H1 (cell line): ENCODE measurements around the gene CAMSAP3. TPM values are rescaled to one million over a fixed set of nuclear protein-coding genes. Genes with fewer than 3 reads are reported as not detected.

Experiments used
- CTCF ChIA-PET: fragments of 300-600 bp; sonication (Branson Sonifier 250); formaldehyde crosslinking; loops from one replicate; lab custom pipeline; 2021; ENCODE audit not compliant: partially characterized antibody; lab: Charles Lee
- POLR2A ChIA-PET: fragments of 300-600 bp; sonication (Branson Sonifier 250); formaldehyde crosslinking; loops from one replicate; lab custom pipeline; 2021; ENCODE audit warnings: inconsistent platforms; ENCODE audit not compliant: partially characterized antibody; lab: Charles Lee
- DNase-seq, 2 experiments: peaks; one replicate each; pipeline versions ENCODE4 v3.0.0 to v3.0.0-alpha.2; 2010 to 2022; ENCODE audit warnings: low spot score in 2 of 2, low read depth in 1 of 2, mixed read lengths in 1 of 2
- FAIRE-seq: peaks from 2 replicates; lab custom pipeline; 2011; peaks lifted over from hg19 to GRCh38; lab: Jason Lieb, UNC
- H2AFZ ChIP-seq: 2 replicates; pipeline ENCODE4 v1.8.1; 2012; ENCODE audit warnings: low read length, inconsistent platforms
- H2AK5ac ChIP-seq: 2 replicates; pipeline ENCODE4 v1.6.1; 2013; ENCODE audit warnings: low read depth, low read length
- H2BK120ac ChIP-seq: replicated peaks from 2 replicates; pipeline ENCODE3; 2013; ENCODE audit warnings: low read depth, low read length, inconsistent platforms
- H2BK12ac ChIP-seq: 2 replicates; pipeline ENCODE4 v1.6.1; 2013; ENCODE audit warnings: low read depth, low read length
- H2BK15ac ChIP-seq: 2 replicates; pipeline ENCODE4 v1.6.1; 2013; ENCODE audit warnings: low read length
- H2BK20ac ChIP-seq: 2 replicates; pipeline ENCODE4 v1.6.1; 2013; ENCODE audit warnings: low read length
- H2BK5ac ChIP-seq: 2 replicates; pipeline ENCODE4 v1.6.1; 2013; ENCODE audit warnings: low read depth, low read length
- H3K14ac ChIP-seq: 2 replicates; pipeline ENCODE4 v1.6.1; 2013; ENCODE audit warnings: inconsistent platforms; ENCODE audit not compliant: insufficient read length
- H3K18ac ChIP-seq: 2 replicates; pipeline ENCODE4 v1.6.1; 2013; ENCODE audit warnings: low read length; ENCODE audit errors: extremely low read depth
- H3K23ac ChIP-seq: 2 replicates; pipeline ENCODE4 v1.6.1; 2013; ENCODE audit warnings: inconsistent platforms; ENCODE audit not compliant: insufficient read length
- H3K23me2 ChIP-seq: 2 replicates; pipeline ENCODE4 v1.6.1; 2013; ENCODE audit warnings: low read depth, low read length
- H3K27ac ChIP-seq: 2 replicates; pipeline ENCODE4 v1.6.1; 2011; ENCODE audit warnings: low read depth, low read length, inconsistent platforms
- H3K27me3 ChIP-seq, 4 experiments: replicated peaks in 1 of 4; 1 replicate in 1 of 4; 2 replicates in 3 of 4; pipeline versions ENCODE4 v1.6.1 to v1.8.1; 2011 to 2013; ENCODE audit warnings: low read length in 3 of 4, mild to moderate bottlenecking in 3 of 4, inconsistent platforms in 2 of 4, mixed read lengths in 2 of 4, moderate library complexity in 1 of 4; ENCODE audit not compliant: control insufficient read depth in 3 of 4, insufficient read depth in 3 of 4; ENCODE audit errors: extremely low read depth in 1 of 4
- H3K36me3 ChIP-seq, 4 experiments: 2 replicates each; pipeline versions ENCODE4 v1.6.1 to v1.8.1; 2011 to 2013; ENCODE audit warnings: mild to moderate bottlenecking in 4 of 4, low read length in 3 of 4, moderate library complexity in 2 of 4, control low read depth in 1 of 4, inconsistent platforms in 1 of 4; ENCODE audit not compliant: insufficient read depth in 4 of 4, control insufficient read depth in 2 of 4
- H3K4ac ChIP-seq: replicated peaks from 2 replicates; pipeline ENCODE3; 2013; ENCODE audit warnings: low read length, low read depth, mixed read lengths, inconsistent platforms; ENCODE audit not compliant: insufficient read length
- H3K4me1 ChIP-seq, 4 experiments: replicated peaks in 1 of 4; 1 replicate in 1 of 4; 2 replicates in 3 of 4; pipeline versions ENCODE4 v1.6.1 to v1.8.1; 2011 to 2013; ENCODE audit warnings: low read length in 3 of 4, inconsistent platforms in 2 of 4, mixed read lengths in 1 of 4; ENCODE audit not compliant: insufficient read depth in 4 of 4, control insufficient read depth in 3 of 4
- H3K4me2 ChIP-seq, 2 experiments: 2 replicates each; pipeline versions ENCODE4 v1.6.1 to v1.8.1; 2011 to 2013; ENCODE audit warnings: low read depth in 2 of 2, low read length in 2 of 2, control low read depth in 1 of 2, inconsistent platforms in 1 of 2, mild to moderate bottlenecking in 1 of 2; ENCODE audit not compliant: insufficient read depth in 1 of 2
- H3K4me3 ChIP-seq, 4 experiments: fragments of 200-600, 300-600 bp in 1 of 4; sonication (generic), shearing (Covaris generic), sonication (Bioruptor Twin) in 1 of 4; 2 replicates each; pipeline versions ENCODE4 v1.5.1 to v1.8.1; 2011 to 2016; ENCODE audit warnings: low read length in 4 of 4, low read depth in 3 of 4, control low read depth in 2 of 4, inconsistent platforms in 2 of 4, mild to moderate bottlenecking in 2 of 4, mixed read lengths in 1 of 4, moderate library complexity in 1 of 4; ENCODE audit not compliant: insufficient read depth in 2 of 4; ENCODE audit errors: extremely low read depth in 1 of 4
- H3K56ac ChIP-seq: replicated peaks from 2 replicates; pipeline ENCODE3; 2013; ENCODE audit warnings: low read depth, mild to moderate bottlenecking, mixed read lengths, low read length, inconsistent platforms; ENCODE audit not compliant: insufficient read length
- H3K79me1 ChIP-seq: 2 replicates; pipeline ENCODE4 v1.6.1; 2013; ENCODE audit warnings: low read depth, low read length, control low read depth
- H3K79me2 ChIP-seq, 2 experiments: 2 replicates each; pipeline versions ENCODE4 v1.6.1 to v1.8.1; 2012 to 2013; ENCODE audit warnings: low read length in 2 of 2, mild to moderate bottlenecking in 2 of 2, inconsistent platforms in 1 of 2; ENCODE audit not compliant: insufficient read depth in 2 of 2, control insufficient read depth in 1 of 2
- H3K9ac ChIP-seq, 4 experiments: replicated peaks in 1 of 4; 1 replicate in 1 of 4; 2 replicates in 3 of 4; pipeline versions ENCODE4 v1.6.1 to v1.8.1; 2011 to 2013; ENCODE audit warnings: low read depth in 3 of 4, low read length in 3 of 4, control low read depth in 2 of 4, mild to moderate bottlenecking in 2 of 4, moderate library complexity in 2 of 4, inconsistent platforms in 1 of 4; ENCODE audit errors: extremely low read depth in 1 of 4
- H3K9me3 ChIP-seq, 2 experiments: 2 replicates each; pipeline versions ENCODE4 v1.6.1 to v1.8.1; 2012 to 2013; ENCODE audit warnings: mild to moderate bottlenecking in 2 of 2, moderate library complexity in 2 of 2, control low read depth in 1 of 2, inconsistent platforms in 1 of 2, low read depth in 1 of 2, low read length in 1 of 2, mixed read lengths in 1 of 2; ENCODE audit not compliant: insufficient read depth in 2 of 2
- H4K20me1 ChIP-seq, 2 experiments: replicated peaks in 1 of 2; 2 replicates each; pipeline versions ENCODE3 to v1.8.1; 2011 to 2013; ENCODE audit warnings: inconsistent platforms in 2 of 2, low read length in 2 of 2, mild to moderate bottlenecking in 1 of 2; ENCODE audit not compliant: insufficient read depth in 2 of 2, control insufficient read depth in 1 of 2
- H4K5ac ChIP-seq: 2 replicates; pipeline ENCODE4 v1.6.1; 2013; ENCODE audit warnings: low read length, low read depth, mixed read lengths, inconsistent platforms; ENCODE audit not compliant: insufficient read length
- H4K8ac ChIP-seq: 2 replicates; pipeline ENCODE4 v1.8.0; 2013; ENCODE audit warnings: mild to moderate bottlenecking, moderate library complexity, low read length, inconsistent platforms; ENCODE audit not compliant: insufficient read depth; ENCODE audit errors: extremely low read depth
- H4K91ac ChIP-seq: replicated peaks from 2 replicates; pipeline ENCODE3; 2013; ENCODE audit warnings: low read length, mixed read lengths, inconsistent platforms; ENCODE audit not compliant: insufficient read length
- BRCA1 ChIP-seq: IDR thresholded peaks from 2 replicates; pipeline ENCODE4 v1.6.1; 2012; ENCODE audit warnings: low read depth, low read length, improper control_type of control experiment
- CHD1 ChIP-seq: IDR thresholded peaks from 2 replicates; pipeline ENCODE4 v1.6.1; 2012; ENCODE audit warnings: low read depth, low read length, improper control_type of control experiment
- EZH2 ChIP-seq: fragments of 200-600 bp; sonication (generic); IDR thresholded peaks from 2 replicates; pipeline ENCODE4 v1.7.1; 2012; ENCODE audit warnings: low read depth, mild to moderate bottlenecking, moderate library complexity, low read length, inconsistent platforms; ENCODE audit not compliant: severe bottlenecking
- FOSL1 ChIP-seq: IDR thresholded peaks from 2 replicates; pipeline ENCODE4 v1.6.1; 2011; ENCODE audit warnings: mild to moderate bottlenecking, low read depth, low read length, moderate library complexity; ENCODE audit not compliant: insufficient read depth
- NANOG ChIP-seq: IDR thresholded peaks from 2 replicates; pipeline ENCODE4 v1.6.1; 2011; ENCODE audit warnings: low read length, low read depth, mild to moderate bottlenecking, inconsistent platforms; ENCODE audit not compliant: insufficient read depth, poor library complexity, severe bottlenecking
- SAP30 ChIP-seq: fragments of 300-600 bp; sonication (generic); IDR thresholded peaks from 2 replicates; pipeline ENCODE4 v1.7.1; 2012; ENCODE audit warnings: low read length, moderate library complexity, mild to moderate bottlenecking, inconsistent platforms; ENCODE audit not compliant: insufficient read depth, insufficient replicate concordance
- SP2 ChIP-seq: IDR thresholded peaks from 2 replicates; pipeline ENCODE4 v1.6.1; 2012; ENCODE audit warnings: mild to moderate bottlenecking, low read length, inconsistent platforms
- TAF1 ChIP-seq: IDR thresholded peaks from 2 replicates; pipeline ENCODE4 v1.6.1; 2011; ENCODE audit warnings: mild to moderate bottlenecking, low read depth, low read length
- ZNF274 ChIP-seq: IDR thresholded peaks from 2 replicates; pipeline ENCODE4 v1.7.0; 2012; ENCODE audit warnings: low read length, borderline replicate concordance; ENCODE audit errors: extremely low read depth
- WGBS, 2 experiments: shearing (Covaris generic) in 1 of 2; methylation state at CpG; one replicate each; pipeline versions ENCODE4 v1.1.6 to v1.1.7; 2013 to 2015; ENCODE audit warnings: low lambda C conversion rate in 2 of 2, mixed read lengths in 2 of 2, inconsistent platforms in 1 of 2, low coverage in 1 of 2, missing lambda C conversion rate in 1 of 2; ENCODE audit not compliant: insufficient replicate concordance in 2 of 2, insufficient coverage in 1 of 2, insufficient read length in 1 of 2; ENCODE audit errors: extremely low coverage in 1 of 2, missing lambda C conversion rate in 1 of 2; 5-methylcytosine and 5-hydroxymethylcytosine counted together
- polyA plus RNA-seq, 7 experiments: library from polyadenylated mRNA; depleted of rRNA in 3 of 7; stranded (reverse) in 5 of 7; unstranded in 2 of 7; fragments of >200 nt in 5 of 7; fragments of 200-250 nt in 2 of 7; gene quantifications; 1 replicate in 5 of 7; 2 replicates in 1 of 7; 4 replicates in 1 of 7; pipeline versions ENCODE4 v1.2.1 to v1.2.3, GENCODE V29; 2011 to 2013; ENCODE audit warnings: missing spikeins in 2 of 7, mixed read lengths in 2 of 7
- total RNA-seq: library from RNA; stranded (reverse); fragmentation: NEBNext Ultra II Directional; extraction: Animal tissue kit (Norgen Biotek cat#: 25700); gene quantifications from 2 replicates; pipeline ENCODE4 v1.2.1, GENCODE V29; 2021
- TF ChIP-seq, protein P1 (sequence below), 3 experiments: IDR thresholded peaks; 1 replicate in 2 of 3; 2 replicates in 1 of 3; pipeline versions ENCODE4 v1.5.1 to v1.6.1; 2011; ENCODE audit warnings: low read length in 3 of 3, mild to moderate bottlenecking in 3 of 3, inconsistent platforms in 2 of 3, low read depth in 1 of 3, moderate library complexity in 1 of 3; ENCODE audit not compliant: insufficient read depth in 1 of 3; ENCODE audit errors: control extremely low read depth in 1 of 3
- TF ChIP-seq, protein P2 (sequence below): IDR thresholded peaks from 2 replicates; pipeline ENCODE4 v1.6.1; 2012; ENCODE audit warnings: inconsistent platforms

Gene CAMSAP3
- total and polyA plus RNA-seq, 2 of the 8 experiments (the other 6 are each of a cell fraction or from before 2014, with no cell fraction given) = 11.4 to 30.4 TPM

DNA sequence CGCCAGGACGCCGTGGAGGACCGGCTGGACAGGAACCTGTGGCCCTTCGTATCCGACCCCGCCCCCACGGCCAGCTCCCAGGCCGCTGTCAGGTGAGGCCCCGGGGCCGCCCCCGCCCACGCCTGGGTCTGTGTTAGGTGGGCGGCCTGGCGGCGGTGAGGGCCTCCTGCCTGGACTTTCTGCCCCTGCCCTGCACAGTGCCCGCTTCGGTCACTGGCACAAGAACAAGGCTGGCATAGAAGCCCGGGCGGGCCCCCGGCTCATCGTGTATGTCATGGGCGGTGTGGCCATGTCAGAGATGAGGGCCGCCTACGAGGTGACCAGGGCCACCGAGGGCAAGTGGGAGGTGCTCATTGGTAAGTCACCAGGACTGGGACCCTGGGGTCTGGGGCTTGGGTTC lies 51.5 kb downstream of the CAMSAP3 start:
- Histone ChIP-seq H3K56ac (no peak overlapping the region), H3K23me2 (0 out of 2 replicates have a peak, but pooled peaks cover under 1% of the 10 kb centered on the region), H3K9ac (no peak overlapping the region), H4K91ac (no peak overlapping the region), H2AK5ac (no peak overlapping the region), H4K5ac (no peak overlapping the region), H3K9me3 (no peaks in the 10 kb centered on the region), H3K23ac (no peak overlapping the region), H3K79me2 (no peaks in the 10 kb centered on the region), H3K4me1 (peaks cover 0 to 5% (median 0%) of the 10 kb centered on the region in 4 experiments; a peak in 5 of 7 replicates), H4K8ac (no peak overlapping the region), H2BK20ac (no peak overlapping the region), H3K36me3 (peaks cover 0 to 3% (median 0%) of the 10 kb centered on the region in 4 experiments; a peak in 1 of 8 replicates), H3K14ac (no peak overlapping the region), H2BK15ac (no peak overlapping the region), H3K79me1 (no peaks in the 10 kb centered on the region), H2BK5ac (no peak overlapping the region), H3K27me3 (peaks cover 0 to 8% (median 1%) of the 10 kb centered on the region in 4 experiments; a peak in 4 of 7 replicates), H3K4me2 (no peak overlapping the region), H2AFZ (no peak overlapping the region), H3K4me3 (no peak overlapping the region), H4K20me1 (peaks cover 0 to 5% of the 10 kb centered on the region in 2 experiments), H3K4ac (no peak overlapping the region), H3K18ac (no peak overlapping the region), H2BK12ac (no peak overlapping the region), H2BK120ac (no peak overlapping the region), H3K27ac (no peak overlapping the region)
- POLR2A ChIA-PET = interaction anchor here (1.3 kb wide), 2 partner anchors 10 to 17 kb away, joined by 4 to 6 read pairs; partner anchors contain the start of genes PET100 and STXBP2
- 93% methylated on average over 26 of the region's 26 CpGs; no CpG with 5 or more reads in 1 of the 2 experiments for WGBS, 2 experiments
- CTCF ChIA-PET = no interaction called here
- DNase-seq (no peak), FAIRE-seq (no peak)
- no peak for TF ChIP-seq SAP30
- no peak for TF ChIP-seq ZNF274
- no peak for TF ChIP-seq FOSL1
- TF ChIP-seq, protein P1, sequence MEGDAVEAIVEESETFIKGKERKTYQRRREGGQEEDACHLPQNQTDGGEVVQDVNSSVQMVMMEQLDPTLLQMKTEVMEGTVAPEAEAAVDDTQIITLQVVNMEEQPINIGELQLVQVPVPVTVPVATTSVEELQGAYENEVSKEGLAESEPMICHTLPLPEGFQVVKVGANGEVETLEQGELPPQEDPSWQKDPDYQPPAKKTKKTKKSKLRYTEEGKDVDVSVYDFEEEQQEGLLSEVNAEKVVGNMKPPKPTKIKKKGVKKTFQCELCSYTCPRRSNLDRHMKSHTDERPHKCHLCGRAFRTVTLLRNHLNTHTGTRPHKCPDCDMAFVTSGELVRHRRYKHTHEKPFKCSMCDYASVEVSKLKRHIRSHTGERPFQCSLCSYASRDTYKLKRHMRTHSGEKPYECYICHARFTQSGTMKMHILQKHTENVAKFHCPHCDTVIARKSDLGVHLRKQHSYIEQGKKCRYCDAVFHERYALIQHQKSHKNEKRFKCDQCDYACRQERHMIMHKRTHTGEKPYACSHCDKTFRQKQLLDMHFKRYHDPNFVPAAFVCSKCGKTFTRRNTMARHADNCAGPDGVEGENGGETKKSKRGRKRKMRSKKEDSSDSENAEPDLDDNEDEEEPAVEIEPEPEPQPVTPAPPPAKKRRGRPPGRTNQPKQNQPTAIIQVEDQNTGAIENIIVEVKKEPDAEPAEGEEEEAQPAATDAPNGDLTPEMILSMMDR (IDR thresholded peaks at IDR 0.05; ENCODE audit: control extremely low read depth in 1 of 3, insufficient read depth in 1 of 3, low read depth in 1 of 3, low read length in 3 of 3) = no peak
- TF ChIP-seq TAF1 = no peak
- no peak for TF ChIP-seq NANOG
- TF ChIP-seq BRCA1 = no peak
- TF ChIP-seq SP2 = no peak
- no peak for TF ChIP-seq EZH2
- TF ChIP-seq, protein P2, sequence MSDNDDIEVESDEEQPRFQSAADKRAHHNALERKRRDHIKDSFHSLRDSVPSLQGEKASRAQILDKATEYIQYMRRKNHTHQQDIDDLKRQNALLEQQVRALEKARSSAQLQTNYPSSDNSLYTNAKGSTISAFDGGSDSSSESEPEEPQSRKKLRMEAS = no peak
- no peak for TF ChIP-seq CHD1
